HCT116 (cell line): ENCODE measurements around the gene TP63. TPM values are rescaled to one million over a fixed set of nuclear protein-coding genes. Genes with fewer than 3 reads are reported as not detected.

Experiments
- ATAC-seq: fragments of 200-7000 bp; cut with Tn5 transposase; 2 replicates; pipeline ENCODE4 v1.9.1; 2020; ENCODE audit warnings: mild to moderate bottlenecking, moderate library complexity
- BruUV-seq: library from RNA; stranded (reverse); fragments of 400-500 nt; replicated peaks from 2 replicates; lab custom pipeline; 2021; lab: Mats Ljungman, UMichigan
- CTCF ChIA-PET: fragments of 300-600 bp; sonication (Branson Sonifier 250); formaldehyde crosslinking; loops from one replicate; lab custom pipeline; 2021; ENCODE audit warnings: antibody characterized with exemption; lab: Charles Lee
- POLR2A ChIA-PET: fragments of 300-600, 350-600 bp; sonication (Branson Sonifier 250); formaldehyde crosslinking; loops from one replicate; lab custom pipeline; 2021; ENCODE audit warnings: antibody characterized with exemption; lab: Charles Lee
- RAD21 ChIA-PET, 2 experiments: fragments of 300-600 bp; sonication (Branson Sonifier 250); formaldehyde crosslinking; loops; one replicate each; lab custom pipeline; 2023; ENCODE audit warnings: low total read pairs in 2 of 2; ENCODE audit not compliant: uncharacterized antibody in 2 of 2, unreplicated experiment in 2 of 2, low non-redundant PET in 1 of 2; lab: Charles Lee
- DNase-seq: peaks from one replicate; pipeline ENCODE4 v3.0.0-alpha.2; 2010; ENCODE audit warnings: low read depth, low spot score
- H2AFZ ChIP-seq: fragments of 200-600 bp; shearing (Covaris generic), sonication (generic); 2 replicates; pipeline ENCODE4 v1.6.1; 2017; ENCODE audit warnings: low read depth, mixed run types, mixed read lengths, antibody characterized with exemption, low read length; ENCODE audit not compliant: poor library complexity, severe bottlenecking
- H3K27ac ChIP-seq: 2 replicates; pipeline ENCODE4 v1.5.1; 2012; ENCODE audit warnings: low read depth, low read length
- H3K27me3 ChIP-seq: fragments of 200-600 bp; sonication (generic); 2 replicates; pipeline ENCODE4 v1.6.1; 2016; ENCODE audit warnings: mixed run types, low read length, mixed read lengths; ENCODE audit not compliant: insufficient read depth
- H3K36me3 ChIP-seq, 2 experiments: fragments of 200-500 bp in 1 of 2; fragments of 200-600 bp in 1 of 2; sonication (Bioruptor generic) in 1 of 2; sonication (generic) in 1 of 2; 2 replicates each; pipeline versions ENCODE4 v1.5.1 to v1.6.1; 2014 to 2016; ENCODE audit warnings: low read length in 2 of 2, inconsistent platforms in 1 of 2, mixed read lengths in 1 of 2, mixed run types in 1 of 2; ENCODE audit not compliant: insufficient read depth in 2 of 2, control insufficient read depth in 1 of 2
- H3K4me1 ChIP-seq, 2 experiments: fragments of 200-600 bp in 1 of 2; sonication (generic) in 1 of 2; 2 replicates each; pipeline versions ENCODE4 v1.5.1 to v1.6.1; 2012 to 2017; ENCODE audit warnings: low read length in 2 of 2, inconsistent platforms in 1 of 2, mild to moderate bottlenecking in 1 of 2, mixed read lengths in 1 of 2, mixed run types in 1 of 2, moderate library complexity in 1 of 2; ENCODE audit not compliant: insufficient read depth in 2 of 2, control insufficient read depth in 1 of 2
- H3K4me2 ChIP-seq: fragments of 200-600 bp; sonication (generic); 2 replicates; pipeline ENCODE4 v1.6.1; 2017; ENCODE audit warnings: mixed run types, low read length, mixed read lengths
- H3K4me3 ChIP-seq, 2 experiments: fragments of 200-600 bp in 1 of 2; sonication (generic) in 1 of 2; replicated peaks in 1 of 2; 2 replicates each; pipeline ENCODE4 v1.5.1; 2011 to 2016; ENCODE audit warnings: low read length in 2 of 2, control low read depth in 1 of 2, low read depth in 1 of 2, mild to moderate bottlenecking in 1 of 2, mixed read lengths in 1 of 2, mixed run types in 1 of 2
- H3K79me2 ChIP-seq: fragments of 200-600 bp; sonication (generic); 2 replicates; pipeline ENCODE4 v1.6.1; 2017; ENCODE audit warnings: mild to moderate bottlenecking, mixed run types, low read length, moderate library complexity, mixed read lengths; ENCODE audit not compliant: insufficient read depth
- H3K9ac ChIP-seq: fragments of 200-600 bp; sonication (generic); 2 replicates; pipeline ENCODE4 v1.6.1; 2016; ENCODE audit warnings: low read length, mixed read lengths
- H3K9me2 ChIP-seq: fragments of 200-600 bp; sonication (generic), shearing (Covaris generic); 2 replicates; pipeline ENCODE4 v1.6.1; 2017; ENCODE audit warnings: mixed run types, mild to moderate bottlenecking, moderate library complexity; ENCODE audit not compliant: insufficient read depth
- H3K9me3 ChIP-seq, 2 experiments: fragments of 200-500 bp in 1 of 2; fragments of 200-600 bp in 1 of 2; sonication (Bioruptor generic) in 1 of 2; sonication (generic) in 1 of 2; 2 replicates each; pipeline ENCODE4 v1.6.1; 2014 to 2017; ENCODE audit warnings: low read length in 2 of 2, mixed read lengths in 2 of 2, inconsistent platforms in 1 of 2, low read depth in 1 of 2, mild to moderate bottlenecking in 1 of 2, mixed run types in 1 of 2, moderate library complexity in 1 of 2; ENCODE audit not compliant: control insufficient read depth in 1 of 2, insufficient read depth in 1 of 2
- H4K20me1 ChIP-seq: fragments of 200-600 bp; sonication (generic), shearing (Covaris generic); 2 replicates; pipeline ENCODE4 v1.6.1; 2017; ENCODE audit warnings: mixed run types, mild to moderate bottlenecking, moderate library complexity; ENCODE audit not compliant: insufficient read depth
- ATF3 ChIP-seq: IDR thresholded peaks from 2 replicates; pipeline ENCODE4 v1.6.1; 2012
- CTCF ChIP-seq, 3 experiments: fragments of 200-600 bp in 1 of 3; sonication (generic) in 1 of 3; IDR thresholded peaks in 2 of 3; conservative IDR thresholded peaks in 1 of 3; 2 replicates each; pipeline ENCODE4 v1.5.1; 2012 to 2017; ENCODE audit warnings: low read depth in 2 of 3, low read length in 2 of 3, antibody characterized with exemption in 1 of 3, borderline replicate concordance in 1 of 3, control low read depth in 1 of 3, mild to moderate bottlenecking in 1 of 3, mixed read lengths in 1 of 3, mixed run types in 1 of 3, moderate library complexity in 1 of 3; ENCODE audit not compliant: insufficient read depth in 1 of 3
- ELF1 ChIP-seq: IDR thresholded peaks from 2 replicates; pipeline ENCODE4 v1.6.1; 2012; ENCODE audit warnings: low read depth, borderline replicate concordance
- FOSL1 ChIP-seq: IDR thresholded peaks from 2 replicates; pipeline ENCODE4 v1.6.1; 2012; ENCODE audit warnings: low read depth
- REST ChIP-seq: IDR thresholded peaks from 2 replicates; pipeline ENCODE4 v1.6.1; 2012; ENCODE audit warnings: low read depth
- SIN3A ChIP-seq: IDR thresholded peaks from 2 replicates; pipeline ENCODE4 v1.6.1; 2012; ENCODE audit warnings: low read depth
- SRF ChIP-seq: IDR thresholded peaks from 2 replicates; pipeline ENCODE4 v1.6.1; 2012; ENCODE audit warnings: low read depth
- TCF7L2 ChIP-seq: IDR thresholded peaks from 2 replicates; pipeline ENCODE4 v1.7.0; 2011; ENCODE audit warnings: borderline replicate concordance, inconsistent platforms; ENCODE audit not compliant: insufficient read depth, insufficient read length; ENCODE audit errors: extremely low read depth
- ZBTB33 ChIP-seq: IDR thresholded peaks from 2 replicates; pipeline ENCODE4 v1.6.1; 2011; ENCODE audit warnings: mild to moderate bottlenecking, low read length, moderate library complexity; ENCODE audit not compliant: insufficient replicate concordance; ENCODE audit errors: extremely low read depth
- ZFX ChIP-seq: fragments of 450-650 bp; IDR thresholded peaks from 2 replicates; pipeline ENCODE4 v1.6.1; 2017
- intact Hi-C: fragments of 100-400 bp; cut with micrococcal nuclease; formaldehyde crosslinking; loops from 2 replicates; pipeline ENCODE4 v1.10.0; 2022
- total RNA-seq: library from RNA; stranded (reverse); gene quantifications from one replicate; pipeline ENCODE4 v1.2.1, GENCODE V29; 2021; ENCODE audit not compliant: unreplicated experiment
- TF ChIP-seq, protein P1 (sequence below): IDR thresholded peaks from 2 replicates; pipeline ENCODE4 v1.6.1; 2012

The TP63 gene
- total RNA-seq, 1 experiment from 2014 or later = not detected

DNA sequence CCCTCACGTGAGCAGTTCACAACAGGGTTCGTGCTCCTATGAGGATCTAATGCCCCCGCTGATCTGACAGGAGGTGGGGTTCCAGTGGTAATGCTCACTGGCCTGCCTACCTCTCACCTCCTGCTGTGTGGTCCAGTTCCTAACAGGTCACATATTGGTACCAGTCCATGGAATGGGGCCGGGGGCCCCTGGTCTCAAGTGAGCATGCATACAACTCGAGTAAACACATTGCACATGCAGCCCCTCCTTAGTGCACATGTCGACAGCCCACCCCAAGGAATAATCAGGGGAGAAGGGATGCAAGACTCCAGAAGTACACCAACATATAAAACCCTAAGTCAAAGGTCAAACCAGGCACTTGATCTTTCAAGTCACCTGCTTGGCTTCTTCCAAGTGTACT is 127.0 kb downstream of the TP63 start:
- ATAC-seq = no peak
- H3K27ac ChIP-seq = no peak overlapping the region

More for the DNA sequence above, 127.0 kb downstream of the TP63 start:
- no peaks in the 10 kb centered on the region for H4K20me1 ChIP-seq
- no peak overlapping the region for H3K4me2 ChIP-seq
- intact Hi-C loops = no loop called here
- no peaks in the 10 kb centered on the region for H3K36me3 ChIP-seq
- CTCF ChIA-PET = no interaction called here
- no peak for DNase-seq
- BruUV-seq = no TSS peak
- POLR2A ChIA-PET = no interaction called here
- no peaks in the 10 kb centered on the region for H3K9me2 ChIP-seq
- H3K27me3 ChIP-seq = no peaks in the 10 kb centered on the region
- H2AFZ ChIP-seq = no peak overlapping the region
- no peaks in the 10 kb centered on the region for H3K79me2 ChIP-seq
- no peaks in the 10 kb centered on the region for H3K4me1 ChIP-seq
- TF ChIP-seq SIN3A = no peak
- no peak for TF ChIP-seq REST
- no peak for TF ChIP-seq ZBTB33
- TF ChIP-seq ZFX = no peak
- no peak for TF ChIP-seq ELF1
- TF ChIP-seq CTCF (IDR thresholded peaks at IDR 0.05 in 2 of 3, conservative IDR thresholded peaks at IDR 0.05 in 1 of 3; ENCODE audit: borderline replicate concordance in 1 of 3, insufficient read depth in 1 of 3, low read depth in 2 of 3, low read length in 2 of 3) = no peak
- TF ChIP-seq TCF7L2 = no peak
- no peak for TF ChIP-seq ATF3
- no peak for TF ChIP-seq SRF
- TF ChIP-seq, protein P1, sequence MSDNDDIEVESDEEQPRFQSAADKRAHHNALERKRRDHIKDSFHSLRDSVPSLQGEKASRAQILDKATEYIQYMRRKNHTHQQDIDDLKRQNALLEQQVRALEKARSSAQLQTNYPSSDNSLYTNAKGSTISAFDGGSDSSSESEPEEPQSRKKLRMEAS = no peak
- no peak for TF ChIP-seq FOSL1
- H3K9ac ChIP-seq = no peak overlapping the region
- RAD21 ChIA-PET = interaction anchor here in 1 of 2 experiments (0.6 kb wide), 1 partner anchor 200 kb away, joined by 9 read pairs; no protein-coding TSS in a partner anchor
- no peaks in the 10 kb centered on the region for H3K9me3 ChIP-seq
- H3K4me3 ChIP-seq = no peak overlapping the region
